Hepatocyte (in vitro differentiated cells): Measurements from ENCODE around the gene NHSL1.

ENCODE experiments used
- CTCF ChIP-seq: fragments of 200-600 bp; sonication (generic); IDR thresholded peaks from 2 replicates; pipeline ENCODE4 v1.5.1; 2016; ENCODE audit warnings: antibody characterized with exemption, mild to moderate bottlenecking; ENCODE audit not compliant: poor library complexity
- EZH2 ChIP-seq: fragments of 200-600 bp; sonication (generic); IDR thresholded peaks from 2 replicates; pipeline ENCODE4 v1.6.1; 2016; ENCODE audit warnings: antibody characterized with exemption, mild to moderate bottlenecking, borderline replicate concordance
- EZH2phosphoT487 ChIP-seq: fragments of 200-600 bp; sonication (generic); IDR thresholded peaks from one replicate; pipeline ENCODE4 v1.6.1; 2018; ENCODE audit warnings: antibody characterized with exemption, mild to moderate bottlenecking, low read depth, moderate library complexity; ENCODE audit not compliant: unreplicated experiment, severe bottlenecking

GRCh38 chr6:138431256-138432062 is 67.8 kb downstream of the NHSL1 start:
- TF ChIP-seq EZH2 (no peak), CTCF (no peak), EZH2phosphoT487 (no peak)
